Activated B cell treated with CpG ODN at 0.5 μM for 24 hours (primary cell): ENCODE data around the gene ERBB4. TPM values are rescaled to one million over a fixed set of nuclear protein-coding genes. Genes with fewer than 3 reads are reported as not detected.

ENCODE experiments used
- ATAC-seq: fragments of 200-7000 bp; cut with Tn5 transposase; one replicate; pipeline ENCODE4 v1.10.0; 2021; ENCODE audit warnings: low read depth, mild to moderate bottlenecking, moderate library complexity
- CTCF ChIA-PET: fragments of 350-600 bp; sonication (Branson Sonifier 250); formaldehyde crosslinking; loops from one replicate; lab custom pipeline; 2021; ENCODE audit warnings: antibody characterized with exemption; lab: Charles Lee
- POLR2A ChIA-PET: fragments of 350-600 bp; sonication (Branson Sonifier 250); formaldehyde crosslinking; loops from one replicate; lab custom pipeline; 2021; ENCODE audit warnings: antibody characterized with exemption; lab: Charles Lee
- DNase-seq: peaks from one replicate; pipeline ENCODE4 v3.0.0; 2022
- H3K27ac Mint-ChIP-seq: one replicate; pipeline ENCODE4 v1.8.0; 2020; ENCODE audit warnings: mixed read lengths
- H3K27me3 Mint-ChIP-seq: one replicate; pipeline ENCODE4 v1.8.0; 2021; ENCODE audit warnings: mixed read lengths
- H3K36me3 Mint-ChIP-seq: one replicate; pipeline ENCODE4 v1.8.0; 2021; ENCODE audit warnings: low read depth, mixed read lengths
- H3K4me1 Mint-ChIP-seq: one replicate; pipeline ENCODE4 v1.8.0; 2021; ENCODE audit warnings: mixed read lengths
- H3K4me3 Mint-ChIP-seq: one replicate; pipeline ENCODE4 v1.8.0; 2020; ENCODE audit warnings: mild to moderate bottlenecking, mixed read lengths
- H3K9me3 Mint-ChIP-seq: one replicate; pipeline ENCODE4 v1.8.0; 2020; ENCODE audit warnings: mixed read lengths
- intact Hi-C: fragments of 100-400 bp; cut with micrococcal nuclease; formaldehyde crosslinking; loops from one replicate; pipeline ENCODE4 v1.15.1; 2024
- total RNA-seq: library from RNA; stranded (reverse); gene quantifications from 2 replicates; pipeline ENCODE4 v1.2.3, GENCODE V29; 2022
- TF ChIP-seq, protein P1 (sequence below): fragments of 200-600 bp; IDR thresholded peaks from one replicate; pipeline ENCODE4 v1.8.0; 2022; ENCODE audit warnings: antibody characterized with exemption, mild to moderate bottlenecking

Gene ERBB4
- total RNA-seq, 1 donor from 2014 or later: not detected

- H3K4me3 Mint-ChIP-seq: no peak overlapping the region
- POLR2A ChIA-PET: no interaction called here
- intact Hi-C loops: no loop called here
- no peaks in the 10 kb centered on the region for H3K36me3 Mint-ChIP-seq
- no peaks in the 10 kb centered on the region for H3K4me1 Mint-ChIP-seq
- DNase-seq (no peak), ATAC-seq (no peak)
- no peaks in the 10 kb centered on the region for H3K9me3 Mint-ChIP-seq
- CTCF ChIA-PET: no interaction called here
- no peak overlapping the region for H3K27ac Mint-ChIP-seq
- TF ChIP-seq, protein P1, sequence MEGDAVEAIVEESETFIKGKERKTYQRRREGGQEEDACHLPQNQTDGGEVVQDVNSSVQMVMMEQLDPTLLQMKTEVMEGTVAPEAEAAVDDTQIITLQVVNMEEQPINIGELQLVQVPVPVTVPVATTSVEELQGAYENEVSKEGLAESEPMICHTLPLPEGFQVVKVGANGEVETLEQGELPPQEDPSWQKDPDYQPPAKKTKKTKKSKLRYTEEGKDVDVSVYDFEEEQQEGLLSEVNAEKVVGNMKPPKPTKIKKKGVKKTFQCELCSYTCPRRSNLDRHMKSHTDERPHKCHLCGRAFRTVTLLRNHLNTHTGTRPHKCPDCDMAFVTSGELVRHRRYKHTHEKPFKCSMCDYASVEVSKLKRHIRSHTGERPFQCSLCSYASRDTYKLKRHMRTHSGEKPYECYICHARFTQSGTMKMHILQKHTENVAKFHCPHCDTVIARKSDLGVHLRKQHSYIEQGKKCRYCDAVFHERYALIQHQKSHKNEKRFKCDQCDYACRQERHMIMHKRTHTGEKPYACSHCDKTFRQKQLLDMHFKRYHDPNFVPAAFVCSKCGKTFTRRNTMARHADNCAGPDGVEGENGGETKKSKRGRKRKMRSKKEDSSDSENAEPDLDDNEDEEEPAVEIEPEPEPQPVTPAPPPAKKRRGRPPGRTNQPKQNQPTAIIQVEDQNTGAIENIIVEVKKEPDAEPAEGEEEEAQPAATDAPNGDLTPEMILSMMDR: no peak
- peaks cover 3% of the 10 kb centered on the region for H3K27me3 Mint-ChIP-seq
These were observed 10.9 kb upstream of the ERBB4 start for GRCh38 chr2:212549463-212549862.

DNA sequence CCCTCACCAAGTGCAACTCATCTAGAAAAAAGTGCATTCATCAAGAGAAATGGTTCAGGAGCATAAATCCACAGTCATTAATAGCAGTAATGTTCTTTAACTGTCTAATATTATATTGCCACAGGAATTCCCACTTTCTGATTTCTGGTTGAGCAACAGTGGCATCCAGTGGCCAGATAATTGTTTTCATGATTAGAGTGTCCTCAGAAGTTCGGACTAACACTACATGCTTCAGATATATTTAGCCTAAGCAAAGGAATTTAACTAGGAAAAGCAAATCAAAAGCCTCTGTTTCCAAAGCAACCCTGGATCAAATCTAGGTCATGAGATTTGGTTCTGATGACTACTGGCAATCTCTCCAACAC lies 9.8 kb upstream of the ERBB4 start:
- no peaks in the 10 kb centered on the region for H3K9me3 Mint-ChIP-seq
- no peak for DNase-seq
- peaks cover 3% of the 10 kb centered on the region for H3K27me3 Mint-ChIP-seq
- CTCF ChIA-PET: no interaction called here
- intact Hi-C loops: no loop called here
- POLR2A ChIA-PET: no interaction called here
- H3K36me3 Mint-ChIP-seq: no peaks in the 10 kb centered on the region
- H3K4me3 Mint-ChIP-seq: no peak overlapping the region
- H3K4me1 Mint-ChIP-seq: no peaks in the 10 kb centered on the region
- TF ChIP-seq, protein P1: no peak
- no peak for ATAC-seq
- H3K27ac Mint-ChIP-seq: no peak overlapping the region

GRCh38 chr2:212547716-212548454 lies 9.3 kb upstream of the ERBB4 start:
- Mint-ChIP-seq H3K27ac (no peak overlapping the region), H3K27me3 (peaks cover 3% of the 10 kb centered on the region), H3K36me3 (no peaks in the 10 kb centered on the region), H3K9me3 (no peaks in the 10 kb centered on the region), H3K4me1 (no peaks in the 10 kb centered on the region), H3K4me3 (no peak overlapping the region)
- TF ChIP-seq, protein P1: no peak
- CTCF ChIA-PET: no interaction called here
- POLR2A ChIA-PET: no interaction called here
- no peak for ATAC-seq
- DNase-seq: no peak
- intact Hi-C loops: no loop called here

DNA sequence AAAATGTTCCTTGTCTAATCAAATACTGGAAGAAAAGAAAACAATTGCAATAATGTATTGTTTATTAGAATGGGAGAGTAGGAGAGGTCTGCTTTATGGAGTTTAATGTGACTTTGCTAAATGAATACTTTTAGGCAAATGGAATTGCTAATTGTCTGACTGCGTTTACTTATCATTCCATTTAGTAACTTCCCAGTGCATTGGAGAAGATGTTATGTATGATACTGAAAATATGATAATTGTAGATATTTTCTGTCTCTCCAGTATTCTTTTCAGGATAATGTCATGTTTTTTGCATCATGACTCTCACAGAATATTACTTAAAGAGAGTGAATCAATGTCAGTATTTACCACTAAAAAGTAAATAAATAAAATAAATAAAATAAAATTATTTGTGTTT lies 8.1 kb upstream of the ERBB4 start:
- no peak for ATAC-seq
- ChIA-PET POLR2A (no interaction called here), CTCF (no interaction called here)
- TF ChIP-seq, protein P1: no peak
- H3K36me3 Mint-ChIP-seq: no peaks in the 10 kb centered on the region
- intact Hi-C loops: no loop called here
- no peak for DNase-seq
- H3K4me3 Mint-ChIP-seq: no peak overlapping the region
- no peaks in the 10 kb centered on the region for H3K9me3 Mint-ChIP-seq
- H3K27ac Mint-ChIP-seq: no peak overlapping the region
- peaks cover 3% of the 10 kb centered on the region for H3K27me3 Mint-ChIP-seq
- H3K4me1 Mint-ChIP-seq: no peaks in the 10 kb centered on the region

DNA sequence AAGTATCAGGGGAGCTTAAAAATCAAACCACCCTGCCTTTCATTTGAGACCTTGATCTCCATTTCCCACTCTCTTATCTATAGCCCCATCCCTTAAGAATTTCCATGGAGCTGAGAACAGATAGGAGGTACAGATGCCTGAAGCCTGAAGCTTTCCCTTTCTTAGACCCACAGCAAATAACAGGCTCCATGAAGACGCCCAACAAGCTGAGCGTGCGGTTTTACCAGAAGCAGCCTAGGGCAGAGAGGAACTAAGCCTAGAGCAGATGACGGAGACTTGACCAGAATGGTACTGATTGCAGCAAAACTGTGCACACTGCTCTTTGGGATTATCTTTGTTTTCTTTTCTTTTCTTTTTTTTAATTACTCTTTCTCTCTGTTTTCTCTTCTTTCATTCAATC lies 1.7 kb upstream of the ERBB4 start:
- Mint-ChIP-seq H3K36me3 (no peaks in the 10 kb centered on the region), H3K4me3 (no peak overlapping the region), H3K27me3 (peaks cover 34% of the 10 kb centered on the region), H3K27ac (no peak overlapping the region), H3K4me1 (peaks cover 26% of the 10 kb centered on the region), H3K9me3 (no peaks in the 10 kb centered on the region)
- POLR2A ChIA-PET: no interaction called here
- ATAC-seq (no peak), DNase-seq (no peak)
- TF ChIP-seq, protein P1: no peak
- intact Hi-C loops: no loop called here
- CTCF ChIA-PET: no interaction called here
